Thymus (tissue), 11 donors: ENCODE measurements around the gene BCL2L13. TPM values are rescaled to one million over a fixed set of nuclear protein-coding genes. Genes with fewer than 3 reads are reported as not detected.

Experiments
- DNase-seq, 9 donors: peaks; one replicate each; pipeline ENCODE4 v3.0.0-alpha.2; 2013; ENCODE audit warnings: low spot score in 9 of 9, low read depth in 6 of 9, missing footprints in 1 of 9
- H3K27ac ChIP-seq, 2 donors: one replicate each; pipeline ENCODE4 v1.5.1; 2013; ENCODE audit warnings: control low read depth in 1 of 2, low read depth in 1 of 2, low read length in 1 of 2, mild to moderate bottlenecking in 1 of 2, moderate library complexity in 1 of 2
- H3K27me3 ChIP-seq, 2 donors: one replicate each; pipeline ENCODE4 v1.5.1; 2013; ENCODE audit warnings: low read length in 1 of 2; ENCODE audit not compliant: control insufficient read depth in 2 of 2, insufficient read depth in 1 of 2
- H3K36me3 ChIP-seq, 2 donors: one replicate each; pipeline ENCODE4 v1.5.1; 2013; ENCODE audit warnings: low read length in 1 of 2, mild to moderate bottlenecking in 1 of 2, moderate library complexity in 1 of 2; ENCODE audit not compliant: control insufficient read depth in 2 of 2, insufficient read depth in 2 of 2
- H3K4me1 ChIP-seq, 2 donors: one replicate each; pipeline ENCODE4 v1.5.1; 2013; ENCODE audit warnings: low read length in 2 of 2; ENCODE audit not compliant: control insufficient read depth in 2 of 2, insufficient read depth in 2 of 2
- H3K4me3 ChIP-seq, 2 donors: one replicate each; pipeline ENCODE4 v1.5.1; 2013; ENCODE audit warnings: low read length in 2 of 2, control low read depth in 1 of 2, mild to moderate bottlenecking in 1 of 2
- H3K9me3 ChIP-seq, 2 donors: one replicate each; pipeline ENCODE4 v1.5.1; 2013; ENCODE audit warnings: low read length in 1 of 2, mild to moderate bottlenecking in 1 of 2; ENCODE audit not compliant: control insufficient read depth in 2 of 2, insufficient read depth in 1 of 2
- WGBS: extraction: QIAGEN DNeasy Blood & Tissue Kit; methylation state at CpG from one replicate; pipeline ENCODE4 v1.1.7; 2013; 5-methylcytosine and 5-hydroxymethylcytosine counted together
- polyA plus RNA-seq: library from polyadenylated mRNA; stranded (reverse); fragments of 200-250 nt; gene quantifications from one replicate; pipeline ENCODE4 v1.2.3, GENCODE V29; 2013
- total RNA-seq: library from RNA; stranded (reverse); fragments of 120-200 nt; gene quantifications from one replicate; pipeline ENCODE4 v1.2.4, GENCODE V29; 2013
- donor health status: healthy.

Gene BCL2L13
- total and polyA plus RNA-seq, 2 donors, result 27.3 to 27.6 TPM

DNA sequence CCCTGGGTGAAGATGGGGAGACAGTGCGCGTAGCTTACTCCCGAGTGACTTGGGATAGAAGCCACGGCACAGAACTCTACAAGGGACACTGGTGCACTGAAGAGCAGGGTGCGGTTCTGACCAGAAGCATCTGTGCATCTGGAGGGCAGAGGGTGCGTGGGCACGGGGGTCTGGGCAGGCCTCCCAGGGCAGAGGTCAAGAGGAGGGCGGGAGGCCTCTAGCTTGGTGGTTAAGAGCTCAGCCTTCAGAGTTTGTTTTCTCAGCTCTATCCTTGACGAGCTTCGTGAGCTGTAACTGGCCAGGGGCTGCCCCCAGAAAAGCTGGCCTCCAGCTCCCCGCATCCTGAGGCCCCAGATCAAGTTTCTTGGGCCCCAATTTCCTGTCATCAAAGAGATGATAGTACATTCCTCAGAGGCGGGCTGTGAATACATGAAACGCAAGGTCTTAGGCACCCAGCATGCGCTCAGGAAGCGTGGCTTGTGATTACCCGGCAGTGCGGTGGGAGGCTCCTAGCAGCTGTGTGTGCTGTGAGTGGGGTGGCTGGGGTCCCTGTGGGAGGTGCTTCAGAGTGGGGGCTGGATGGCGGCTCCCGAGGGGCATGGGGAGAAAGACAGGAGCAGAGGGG is 141.7 kb downstream of the BCL2L13 start:
- no peak for DNase-seq
- H3K9me3 ChIP-seq, result peaks cover 4 to 10% of the 10 kb centered on the region in 2 donors
- H3K27me3 ChIP-seq, result no peaks in the 10 kb centered on the region
- peaks cover 0 to 6% of the 10 kb centered on the region in 2 donors for H3K36me3 ChIP-seq
- WGBS, result 54% methylated on average over 19 of the region's 19 CpGs
- H3K4me3 ChIP-seq, result no peak overlapping the region
- peak overlapping the region in 1 of 2 donors; percentile 17 for H3K27ac ChIP-seq
- peaks cover 38 to 66% of the 10 kb centered on the region in 2 donors for H3K4me1 ChIP-seq

Other genes starting within 250 kb of the BCL2L13 start
- gene SLC25A18, start 75.3 kb upstream of the BCL2L13 start, total RNA-seq, result 0.09 TPM
- 1.8 TPM for gene SLC25A18, start 75.3 kb upstream of the BCL2L13 start, polyA plus RNA-seq
- 121 TPM for gene ATP6V1E1, start 10.0 kb upstream of the BCL2L13 start, total RNA-seq
- gene ATP6V1E1, start 10.0 kb upstream of the BCL2L13 start, polyA plus RNA-seq, result 138 TPM
- 46.7 TPM for gene BID, start 135.7 kb downstream of the BCL2L13 start, total RNA-seq
- 32.5 TPM for gene BID, start 135.7 kb downstream of the BCL2L13 start, polyA plus RNA-seq